WTC11 (cell line): ENCODE results near the gene CSNK2B. TPM values are rescaled to one million over a fixed set of nuclear protein-coding genes. Genes with fewer than 3 reads are reported as not detected.
A peak's percentile ranks its signal among the peaks of the same experiment; 100 is the strongest.

Experiments
- ATAC-seq: fragments of 200-7000 bp; cut with Tn5 transposase; 2 replicates; pipeline ENCODE4 v1.10.0; 2021; ENCODE audit warnings: mild to moderate bottlenecking, moderate library complexity
- CTCF ChIA-PET: fragments of 300-600 bp; sonication (Branson Sonifier 250); formaldehyde crosslinking; loops from one replicate; lab custom pipeline; 2021; ENCODE audit warnings: antibody characterized with exemption; lab: Charles Lee
- POLR2A ChIA-PET: fragments of 350-600 bp; sonication (Branson Sonifier 250); formaldehyde crosslinking; loops from one replicate; lab custom pipeline; 2021; ENCODE audit warnings: antibody characterized with exemption; lab: Charles Lee
- DNase-seq: peaks from one replicate; pipeline ENCODE4 v3.0.0; 2021; ENCODE audit warnings: low spot score
- H3K27ac Mint-ChIP-seq: 2 replicates; pipeline ENCODE4 v1.8.0; 2021; ENCODE audit warnings: mixed read lengths
- H3K27me3 Mint-ChIP-seq: 2 replicates; pipeline ENCODE4 v1.8.0; 2021; ENCODE audit warnings: low read depth, mild to moderate bottlenecking, moderate library complexity, mixed read lengths
- H3K36me3 Mint-ChIP-seq: 2 replicates; pipeline ENCODE4 v1.8.0; 2021; ENCODE audit warnings: mixed read lengths
- H3K4me1 Mint-ChIP-seq: 2 replicates; pipeline ENCODE4 v1.8.0; 2022; ENCODE audit warnings: mixed read lengths
- H3K4me3 Mint-ChIP-seq: 2 replicates; pipeline ENCODE4 v1.8.0; 2021; ENCODE audit warnings: mild to moderate bottlenecking, moderate library complexity, mixed read lengths
- H3K9me3 Mint-ChIP-seq: 2 replicates; pipeline ENCODE4 v1.8.0; 2021; ENCODE audit warnings: mixed read lengths
- ATF1 ChIP-seq: sonication (generic); formaldehyde crosslinking; IDR thresholded peaks from 2 replicates; pipeline ENCODE4 v1.8.1; 2023; ENCODE audit warnings: mild to moderate bottlenecking, moderate library complexity, missing genetic modification reagents
- ATF6 ChIP-seq: sonication (generic); formaldehyde crosslinking; IDR thresholded peaks from 2 replicates; pipeline ENCODE4 v1.8.1; 2023; ENCODE audit warnings: mild to moderate bottlenecking, missing genetic modification reagents
- CREM ChIP-seq: sonication (generic); formaldehyde crosslinking; IDR thresholded peaks from 2 replicates; pipeline ENCODE4 v1.8.1; 2022; ENCODE audit warnings: mild to moderate bottlenecking, missing genetic modification reagents, moderate library complexity
- EMX1 ChIP-seq: fragments of 250-450 bp; sonication (Bioruptor Pico); IDR thresholded peaks from 2 replicates; pipeline ENCODE4 v1.8.0; 2021; ENCODE audit warnings: mild to moderate bottlenecking
- FOXK1 ChIP-seq: sonication (generic); formaldehyde crosslinking; IDR thresholded peaks from 2 replicates; pipeline ENCODE4 v1.8.0; 2022; ENCODE audit warnings: mild to moderate bottlenecking, moderate library complexity, missing genetic modification reagents
- GTF2I ChIP-seq: fragments of 250-450 bp; sonication (Bioruptor Pico); conservative IDR thresholded peaks from 2 replicates; pipeline ENCODE4 v1.4.0; 2021; ENCODE audit warnings: mild to moderate bottlenecking
- JUN ChIP-seq: sonication (generic); formaldehyde crosslinking; IDR thresholded peaks from 2 replicates; pipeline ENCODE4 v1.8.0; 2023; ENCODE audit warnings: mild to moderate bottlenecking, missing genetic modification reagents
- RORB ChIP-seq: fragments of 250-450 bp; sonication (Bioruptor Pico); IDR thresholded peaks from 2 replicates; pipeline ENCODE4 v1.9.0; 2021; ENCODE audit warnings: mild to moderate bottlenecking
- SOX15 ChIP-seq: fragments of 250-450 bp; sonication (Bioruptor Pico); IDR thresholded peaks from 2 replicates; pipeline ENCODE4 v1.9.0; 2021; ENCODE audit warnings: mild to moderate bottlenecking
- SP1 ChIP-seq: sonication (generic); formaldehyde crosslinking; conservative IDR thresholded peaks from 2 replicates; pipeline ENCODE4 v1.8.1; 2022; ENCODE audit warnings: missing genetic modification reagents
- TEAD1 ChIP-seq: sonication (generic); formaldehyde crosslinking; IDR thresholded peaks from 2 replicates; pipeline ENCODE4 v1.8.0; 2022; ENCODE audit warnings: mild to moderate bottlenecking, missing genetic modification reagents
- TEAD4 ChIP-seq: sonication (generic); formaldehyde crosslinking; IDR thresholded peaks from 2 replicates; pipeline ENCODE4 v1.8.0; 2022; ENCODE audit warnings: mild to moderate bottlenecking, missing genetic modification reagents
- total RNA-seq: library from RNA; stranded (reverse); gene quantifications from 3 replicates; pipeline ENCODE4 v1.2.3, GENCODE V29; 2021
- TF ChIP-seq, protein P1 (sequence below): sonication (generic); formaldehyde crosslinking; IDR thresholded peaks from 2 replicates; pipeline ENCODE4 v1.8.1; 2022; ENCODE audit warnings: mild to moderate bottlenecking, moderate library complexity, missing genetic modification reagents
- TF ChIP-seq, protein P2 (sequence below): sonication (generic); formaldehyde crosslinking; IDR thresholded peaks from 2 replicates; pipeline ENCODE4 v1.8.1; 2023; ENCODE audit warnings: mild to moderate bottlenecking, moderate library complexity, missing genetic modification reagents
- TF ChIP-seq, protein P3 (sequence below): sonication (generic); formaldehyde crosslinking; IDR thresholded peaks from 2 replicates; pipeline ENCODE4 v1.8.0; 2022; ENCODE audit warnings: mild to moderate bottlenecking, missing genetic modification reagents

CSNK2B gene
- total RNA-seq, 1 experiment from 2014 or later, result 183 TPM

GRCh38 chr6:31664790-31665500, 935 bp upstream of the CSNK2B start, which contains the start of gene GPANK1:
Gene GPANK1 (minus strand): TSS chr6:31664997. CDS start chr6:31664478, 519 bp downstream.
- no peaks in the 10 kb centered on the region for H3K27me3 Mint-ChIP-seq
- H3K36me3 Mint-ChIP-seq, result peaks cover 54% of the 10 kb centered on the region
- peaks cover 34% of the 10 kb centered on the region for H3K4me1 Mint-ChIP-seq
- POLR2A ChIA-PET, result interaction anchor here (0.8 to 1.6 kb wide), 13 partner anchors 11 to 198 kb away, joined by 3 to 9 read pairs (median 3); partner anchors contain the start of genes ABHD16A, BAG6, DDAH2 and DDX39B
- no peaks in the 10 kb centered on the region for H3K9me3 Mint-ChIP-seq
- peak within 1 kb of the TSS; percentile 98 for H3K27ac Mint-ChIP-seq
- ATAC-seq (peak; percentile 12), DNase-seq (peak; percentile 64)
- H3K4me3 Mint-ChIP-seq, result peak within 1 kb of the TSS; percentile 91
- TF ChIP-seq GTF2I (CRISPR knock-in tag) (no peak), JUN (CRISPR knock-in tag) (0 out of 2 replicates have a peak, but pooled peaks have one; percentile 11), FOXK1 (peak; percentile 69; the same call in 1 of the 2 replicates), ATF1 (CRISPR knock-in tag) (no peak), CREM (CRISPR knock-in tag) (peak; percentile 20; the same call in 1 of the 2 replicates), TEAD1 (0 out of 2 replicates have a peak, but pooled peaks have one; percentile 36), SP1 (CRISPR knock-in tag) (0 out of 2 replicates have a peak, but pooled peaks have one; percentile 16), SOX15 (CRISPR knock-in tag) (no peak)
- TF ChIP-seq, protein P1, sequence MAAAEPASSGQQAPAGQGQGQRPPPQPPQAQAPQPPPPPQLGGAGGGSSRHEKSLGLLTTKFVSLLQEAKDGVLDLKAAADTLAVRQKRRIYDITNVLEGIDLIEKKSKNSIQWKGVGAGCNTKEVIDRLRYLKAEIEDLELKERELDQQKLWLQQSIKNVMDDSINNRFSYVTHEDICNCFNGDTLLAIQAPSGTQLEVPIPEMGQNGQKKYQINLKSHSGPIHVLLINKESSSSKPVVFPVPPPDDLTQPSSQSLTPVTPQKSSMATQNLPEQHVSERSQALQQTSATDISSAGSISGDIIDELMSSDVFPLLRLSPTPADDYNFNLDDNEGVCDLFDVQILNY, result 0 out of 2 replicates have a peak, but pooled peaks have one; percentile 5
- TF ChIP-seq, protein P2, sequence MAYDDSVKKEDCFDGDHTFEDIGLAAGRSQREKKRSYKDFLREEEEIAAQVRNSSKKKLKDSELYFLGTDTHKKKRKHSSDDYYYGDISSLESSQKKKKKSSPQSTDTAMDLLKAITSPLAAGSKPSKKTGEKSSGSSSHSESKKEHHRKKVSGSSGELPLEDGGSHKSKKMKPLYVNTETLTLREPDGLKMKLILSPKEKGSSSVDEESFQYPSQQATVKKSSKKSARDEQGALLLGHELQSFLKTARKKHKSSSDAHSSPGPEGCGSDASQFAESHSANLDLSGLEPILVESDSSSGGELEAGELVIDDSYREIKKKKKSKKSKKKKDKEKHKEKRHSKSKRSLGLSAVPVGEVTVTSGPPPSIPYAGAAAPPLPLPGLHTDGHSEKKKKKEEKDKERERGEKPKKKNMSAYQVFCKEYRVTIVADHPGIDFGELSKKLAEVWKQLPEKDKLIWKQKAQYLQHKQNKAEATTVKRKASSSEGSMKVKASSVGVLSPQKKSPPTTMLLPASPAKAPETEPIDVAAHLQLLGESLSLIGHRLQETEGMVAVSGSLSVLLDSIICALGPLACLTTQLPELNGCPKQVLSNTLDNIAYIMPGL, result 0 out of 2 replicates have a peak, but pooled peaks have one; percentile 12
- TF ChIP-seq, protein P3, sequence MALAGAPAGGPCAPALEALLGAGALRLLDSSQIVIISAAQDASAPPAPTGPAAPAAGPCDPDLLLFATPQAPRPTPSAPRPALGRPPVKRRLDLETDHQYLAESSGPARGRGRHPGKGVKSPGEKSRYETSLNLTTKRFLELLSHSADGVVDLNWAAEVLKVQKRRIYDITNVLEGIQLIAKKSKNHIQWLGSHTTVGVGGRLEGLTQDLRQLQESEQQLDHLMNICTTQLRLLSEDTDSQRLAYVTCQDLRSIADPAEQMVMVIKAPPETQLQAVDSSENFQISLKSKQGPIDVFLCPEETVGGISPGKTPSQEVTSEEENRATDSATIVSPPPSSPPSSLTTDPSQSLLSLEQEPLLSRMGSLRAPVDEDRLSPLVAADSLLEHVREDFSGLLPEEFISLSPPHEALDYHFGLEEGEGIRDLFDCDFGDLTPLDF, result no peak
- TF ChIP-seq, all 79 proteins: peak for 7
- CTCF ChIA-PET, result interaction anchor here (0.5 to 1.8 kb wide), 13 partner anchors 12 to 127 kb away, joined by 3 to 7 read pairs (median 4); partner anchors contain the start of genes ATP6V1G2, BAG6 and DDAH2

- ATAC-seq (no peak), DNase-seq (no peak)
- Mint-ChIP-seq H3K27me3 (no peaks in the 10 kb centered on the region), H3K9me3 (no peaks in the 10 kb centered on the region), H3K27ac (peak overlapping the region; percentile 98), H3K4me3 (peak overlapping the region; percentile 91), H3K4me1 (peaks cover 31% of the 10 kb centered on the region), H3K36me3 (peaks cover 67% of the 10 kb centered on the region)
- ChIA-PET CTCF (interaction anchor here (0.9 to 1.5 kb wide), 3 partner anchors 16 to 125 kb away, joined by 3 to 6 read pairs (median 4); no protein-coding TSS in a partner anchor), POLR2A (no interaction called here)
- TF ChIP-seq TEAD1 (no peak), TEAD4 (no peak), ATF6 (CRISPR knock-in tag) (no peak)
These were observed 571 bp downstream of the CSNK2B start for GRCh38 chr6:31666337-31666965.

DNA sequence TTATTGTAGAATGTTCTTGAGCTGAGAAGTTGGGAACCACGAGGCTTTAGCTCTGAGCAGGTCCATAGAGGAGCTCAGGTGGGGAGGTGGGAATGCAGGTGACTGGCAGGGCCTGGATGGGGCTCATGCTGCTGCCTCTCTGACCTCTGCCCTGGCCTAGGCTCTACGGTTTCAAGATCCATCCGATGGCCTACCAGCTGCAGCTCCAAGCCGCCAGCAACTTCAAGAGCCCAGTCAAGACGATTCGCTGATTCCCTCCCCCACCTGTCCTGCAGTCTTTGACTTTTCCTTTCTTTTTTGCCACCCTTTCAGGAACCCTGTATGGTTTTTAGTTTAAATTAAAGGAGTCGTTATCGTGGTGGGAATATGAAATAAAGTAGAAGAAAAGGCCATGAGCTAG, 3.8 kb downstream of the CSNK2B start, which contains the start of gene LY6G5B:
Gene LY6G5B (plus strand): TSS at position 301 of the 400 bp plus-strand sequence. CDS start 975 bp downstream, outside the sequence.
- POLR2A ChIA-PET, result no interaction called here
- Mint-ChIP-seq H3K9me3 (no peaks in the 10 kb centered on the region), H3K36me3 (peaks cover 61% of the 10 kb centered on the region), H3K4me3 (no peak within 1 kb of the TSS), H3K4me1 (peaks cover 12% of the 10 kb centered on the region), H3K27me3 (no peaks in the 10 kb centered on the region), H3K27ac (no peak within 1 kb of the TSS)
- TF ChIP-seq RORB (CRISPR knock-in tag), result no peak
- no peak for TF ChIP-seq EMX1 (CRISPR knock-in tag)
- no peak for DNase-seq
- no peak for ATAC-seq
- CTCF ChIA-PET, result interaction anchor here (0.8 to 1.9 kb wide), 2 partner anchors 72 to 100 kb away, joined by 4 read pairs; no protein-coding TSS in a partner anchor
